GM10266 (cell line): ENCODE measurements around the gene CYSTM1.

Source experiments
- DNase-seq: peaks from one replicate; pipeline ENCODE4 v3.0.0; 2012; ENCODE audit errors: extremely low spot score
- CTCF ChIP-seq: IDR thresholded peaks from 2 replicates; pipeline ENCODE4 v1.5.1; 2012; ENCODE audit warnings: mild to moderate bottlenecking, low read depth; ENCODE audit not compliant: control insufficient read depth, insufficient read depth; ENCODE audit errors: missing control alignments

CYSTM1 gene

DNA sequence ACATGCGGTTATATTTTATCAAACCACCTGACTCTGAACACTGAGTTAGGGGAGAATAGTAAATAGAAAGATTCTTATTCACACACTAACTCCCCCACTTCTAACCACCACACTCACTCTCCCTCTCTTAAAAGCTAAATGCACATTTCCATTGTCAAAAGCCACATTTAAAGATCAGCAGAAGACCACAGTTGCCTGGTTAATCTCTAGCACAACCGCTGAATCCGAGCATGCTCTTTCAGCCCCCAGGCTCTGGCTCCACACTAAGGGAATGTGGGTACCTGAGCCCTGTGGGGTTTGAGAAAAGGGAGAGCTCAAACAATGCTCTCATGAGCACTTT lies 92.2 kb downstream of the CYSTM1 start:
- TF ChIP-seq CTCF, result no peak
- no peak for DNase-seq

DNA sequence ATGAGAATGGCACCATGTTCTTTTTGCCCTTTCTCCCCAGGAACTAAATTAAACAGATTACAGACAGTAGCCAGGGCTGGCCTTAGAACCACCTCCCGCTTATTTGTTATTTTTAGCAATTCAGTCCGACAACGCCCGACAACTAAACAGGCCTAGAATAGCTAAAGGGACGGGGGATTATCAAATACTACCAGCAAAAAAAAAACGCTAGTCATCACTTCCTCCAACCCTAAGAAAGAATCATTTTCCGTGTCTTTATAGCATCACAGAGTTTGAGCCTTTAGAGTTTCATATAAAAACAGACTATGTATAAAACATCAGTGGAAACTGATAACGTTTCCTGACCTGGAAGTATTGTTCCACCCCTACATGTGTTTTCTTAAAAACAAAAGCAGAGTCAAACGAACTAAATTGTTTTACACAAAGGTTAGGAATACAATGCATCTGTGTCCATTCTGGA lies 92.6 kb downstream of the CYSTM1 start:
- no peak for TF ChIP-seq CTCF
- no peak for DNase-seq

DNA sequence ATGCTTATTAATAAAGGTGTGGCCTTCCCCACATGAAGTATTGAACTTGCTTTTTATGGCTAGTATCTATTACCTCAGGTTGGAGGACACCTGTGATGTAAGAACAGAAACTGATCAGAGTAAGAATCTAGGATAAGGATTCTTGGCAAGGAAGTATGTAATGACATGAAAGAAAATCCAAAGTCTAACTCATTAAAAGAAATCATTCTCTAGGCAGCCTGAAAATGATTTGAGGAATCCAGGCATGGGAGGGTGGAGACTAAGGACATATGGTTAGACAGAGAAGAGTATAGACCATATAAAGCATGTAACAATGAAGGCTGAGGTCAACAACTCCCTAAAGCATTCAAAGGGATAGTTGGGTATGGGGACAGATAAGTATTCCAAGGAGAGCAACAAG lies 95.0 kb downstream of the CYSTM1 start:
- no peak for DNase-seq
- TF ChIP-seq CTCF, result no peak

DNA sequence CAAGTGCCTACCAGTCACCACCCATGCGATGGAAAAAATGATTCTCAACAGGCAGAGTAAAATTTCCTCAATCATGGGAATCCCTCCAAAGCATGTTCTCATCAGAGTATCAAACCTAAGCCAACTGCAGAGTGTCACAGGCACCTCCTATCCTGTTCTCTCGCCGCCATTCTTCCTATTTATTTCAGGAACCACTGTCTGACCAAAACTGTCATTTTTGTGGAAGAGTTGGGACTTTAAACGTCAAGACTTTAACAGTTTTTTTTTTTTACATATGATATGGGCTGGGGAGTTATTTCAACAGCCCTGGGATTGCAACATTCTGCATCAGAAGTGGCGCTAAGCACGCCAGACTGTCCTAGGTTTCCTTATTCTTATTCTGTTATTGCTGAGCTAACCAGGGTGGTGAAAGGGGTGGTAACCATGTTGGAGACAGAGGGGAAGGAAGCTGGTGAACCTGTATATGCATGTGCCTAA lies 98.5 kb downstream of the CYSTM1 start:
- TF ChIP-seq CTCF, result no peak
- DNase-seq, result no peak

- TF ChIP-seq CTCF, result no peak
- DNase-seq, result no peak
Measured at GRCh38 chr5:140275837-140276236, 100.8 kb downstream of the CYSTM1 start.

DNA sequence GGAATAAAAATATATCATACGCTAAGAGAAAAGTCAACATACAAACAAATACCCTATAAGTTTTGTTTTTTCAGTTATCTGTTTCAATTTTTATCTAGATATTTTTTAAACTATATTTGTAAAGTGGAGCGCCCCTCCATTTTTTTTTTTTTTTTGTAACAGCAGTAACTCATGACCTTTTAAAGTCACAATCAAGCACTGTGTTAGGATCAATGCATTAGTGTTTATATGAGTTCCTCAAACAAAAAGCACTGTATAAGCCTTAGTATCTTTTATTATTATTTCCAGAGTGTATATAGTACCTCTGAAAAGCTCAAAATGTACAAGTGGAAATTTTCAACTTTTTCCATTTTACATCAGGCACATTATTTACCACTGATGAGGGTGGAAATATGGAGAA lies 107.3 kb downstream of the CYSTM1 start:
- no peak for DNase-seq

GRCh38 chr5:140284013-140284412 lies 109.0 kb downstream of the CYSTM1 start:
- no peak for TF ChIP-seq CTCF
- no peak for DNase-seq

More for the DNA sequence above, 107.3 kb downstream of the CYSTM1 start:
- no peak for TF ChIP-seq CTCF
